Parathyroid adenoma (tissue), 2 donors: Measurements from ENCODE around the gene ITPR3.

Experiments used
- H2AFZ ChIP-seq: fragments of 300-600 bp; sonication (generic); one replicate; pipeline ENCODE4 v1.7.0; 2017; ENCODE audit warnings: antibody characterized with exemption, mild to moderate bottlenecking
- H3K27ac ChIP-seq: fragments of 300-600 bp; sonication (generic); one replicate; pipeline ENCODE4 v1.7.0; 2017
- H3K27me3 ChIP-seq: fragments of 300-600 bp; sonication (generic); one replicate; pipeline ENCODE4 v1.7.0; 2017; ENCODE audit warnings: low read length; ENCODE audit not compliant: control insufficient read depth, insufficient read depth
- H3K36me3 ChIP-seq: fragments of 300-600 bp; sonication (generic); one replicate; pipeline ENCODE4 v1.7.0; 2017; ENCODE audit warnings: low read length; ENCODE audit not compliant: control insufficient read depth, insufficient read depth
- H3K4me1 ChIP-seq: fragments of 300-600 bp; sonication (generic); one replicate; pipeline ENCODE4 v1.7.0; 2017; ENCODE audit warnings: control low read depth
- H3K4me2 ChIP-seq: fragments of 300-600 bp; sonication (generic); one replicate; pipeline ENCODE4 v1.7.0; 2017; ENCODE audit warnings: low read length
- H3K4me3 ChIP-seq: fragments of 300-600 bp; sonication (generic); one replicate; pipeline ENCODE4 v1.7.0; 2017; ENCODE audit warnings: low read depth, low read length
- H3K79me2 ChIP-seq: fragments of 300-600 bp; sonication (generic); one replicate; pipeline ENCODE4 v1.7.0; 2017; ENCODE audit warnings: control low read depth
- H3K9ac ChIP-seq: fragments of 300-600 bp; sonication (generic); one replicate; pipeline ENCODE4 v1.7.0; 2017; ENCODE audit warnings: mild to moderate bottlenecking
- H3K9me3 ChIP-seq: fragments of 300-600 bp; sonication (generic); one replicate; pipeline ENCODE4 v1.7.0; 2017; ENCODE audit warnings: low read length; ENCODE audit not compliant: control insufficient read depth
- CTCF ChIP-seq: fragments of 300-600 bp; sonication (generic); IDR thresholded peaks from one replicate; pipeline ENCODE4 v1.7.0; 2017; ENCODE audit warnings: antibody characterized with exemption, mild to moderate bottlenecking
- donor health status: primary hyperparathyroidism.

The ITPR3 gene

GRCh38 chr6:33599413-33599938 lies 21.6 kb upstream of the ITPR3 start:
- TF ChIP-seq CTCF: no peak
- Histone ChIP-seq H3K27me3 (no peaks in the 10 kb centered on the region), H2AFZ (no peak overlapping the region), H3K36me3 (no peaks in the 10 kb centered on the region), H3K79me2 (no peaks in the 10 kb centered on the region), H3K4me1 (no peaks in the 10 kb centered on the region), H3K4me3 (no peak overlapping the region), H3K4me2 (no peak overlapping the region), H3K9me3 (no peaks in the 10 kb centered on the region), H3K9ac (no peak overlapping the region), H3K27ac (no peak overlapping the region)

GRCh38 chr6:33600761-33601160 lies 20.4 kb upstream of the ITPR3 start:
- Histone ChIP-seq H3K4me3 (no peak overlapping the region), H3K9ac (no peak overlapping the region), H2AFZ (no peak overlapping the region), H3K36me3 (no peaks in the 10 kb centered on the region), H3K4me1 (no peaks in the 10 kb centered on the region), H3K27ac (no peak overlapping the region), H3K4me2 (no peak overlapping the region), H3K27me3 (no peaks in the 10 kb centered on the region), H3K9me3 (no peaks in the 10 kb centered on the region), H3K79me2 (no peaks in the 10 kb centered on the region)
- no peak for TF ChIP-seq CTCF

- Histone ChIP-seq H2AFZ (no peak overlapping the region), H3K36me3 (no peaks in the 10 kb centered on the region), H3K4me3 (no peak overlapping the region), H3K9me3 (no peaks in the 10 kb centered on the region), H3K79me2 (no peaks in the 10 kb centered on the region), H3K4me1 (no peaks in the 10 kb centered on the region), H3K27me3 (no peaks in the 10 kb centered on the region), H3K27ac (no peak overlapping the region), H3K9ac (no peak overlapping the region), H3K4me2 (no peak overlapping the region)
- no peak for TF ChIP-seq CTCF
Measured at GRCh38 chr6:33602180-33602579, 18.9 kb upstream of the ITPR3 start.

- H3K36me3 ChIP-seq: no peaks in the 10 kb centered on the region
- H3K27ac ChIP-seq: no peak overlapping the region
- no peaks in the 10 kb centered on the region for H3K27me3 ChIP-seq
- H2AFZ ChIP-seq: no peak overlapping the region
- no peak overlapping the region for H3K9ac ChIP-seq
- no peaks in the 10 kb centered on the region for H3K4me1 ChIP-seq
- no peak for TF ChIP-seq CTCF
- no peak overlapping the region for H3K4me2 ChIP-seq
- H3K79me2 ChIP-seq: no peaks in the 10 kb centered on the region
- no peak overlapping the region for H3K4me3 ChIP-seq
- H3K9me3 ChIP-seq: no peaks in the 10 kb centered on the region
Measured at GRCh38 chr6:33604941-33605854, 15.9 kb upstream of the ITPR3 start.

- Histone ChIP-seq H3K4me1 (no peaks in the 10 kb centered on the region), H3K27ac (no peak overlapping the region), H3K9ac (no peak overlapping the region), H3K4me2 (no peak overlapping the region), H3K36me3 (no peaks in the 10 kb centered on the region), H3K9me3 (no peaks in the 10 kb centered on the region), H2AFZ (no peak overlapping the region), H3K4me3 (no peak overlapping the region), H3K27me3 (no peaks in the 10 kb centered on the region), H3K79me2 (no peaks in the 10 kb centered on the region)
- no peak for TF ChIP-seq CTCF
Measured at GRCh38 chr6:33606642-33607041, 14.5 kb upstream of the ITPR3 start.
